ENCODE results near the gene MRPL44.

MRPL44 gene

GRCh38 chr2:224009605-224010315, 52.5 kb downstream of the MRPL44 start:
- DNase-seq (ENCODE audit: low spot score): no peak

- no peak for DNase-seq (ENCODE audit: low spot score)
Observed at GRCh38 chr2:224011837-224012236, 54.6 kb downstream of the MRPL44 start.

DNA sequence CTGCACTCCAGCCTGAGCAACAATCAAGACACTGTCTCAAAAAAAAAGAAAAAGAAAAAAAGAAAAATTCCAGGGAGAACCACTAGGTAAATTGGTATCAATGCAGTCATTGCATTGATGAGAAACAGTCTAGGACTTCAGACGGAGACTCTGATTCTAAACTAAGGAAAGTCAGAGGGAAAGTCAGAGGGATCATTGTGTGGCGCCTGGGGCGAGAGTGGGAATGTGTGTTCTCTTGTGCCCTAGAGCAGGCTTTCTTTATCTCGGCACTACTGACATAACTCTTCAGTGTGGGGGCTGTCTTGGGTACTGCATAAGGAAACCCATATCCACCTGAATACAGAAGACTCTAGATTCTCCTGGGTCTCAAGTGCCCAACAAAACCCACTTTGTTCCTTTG, 57.1 kb downstream of the MRPL44 start:
- DNase-seq (ENCODE audit: low spot score): no peak

DNA sequence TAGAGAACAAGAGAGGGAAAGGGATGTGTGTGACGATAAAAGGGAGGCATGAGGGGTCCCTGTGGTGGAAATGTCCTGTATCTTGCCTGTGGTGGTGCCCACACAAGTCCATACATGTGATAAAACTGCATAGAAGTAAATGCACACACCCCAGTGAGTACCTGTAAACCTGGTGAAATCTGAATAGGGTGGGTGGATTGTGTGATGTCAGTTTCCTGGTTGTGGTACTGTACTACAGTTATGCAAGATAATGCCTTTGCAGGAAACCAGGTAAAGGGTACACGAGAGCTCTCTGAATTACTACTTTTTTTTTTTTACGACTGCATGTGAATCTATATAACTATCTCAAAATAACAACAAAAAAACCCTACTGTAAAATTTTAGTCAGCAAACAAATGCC, 59.7 kb downstream of the MRPL44 start:
- no peak for DNase-seq (ENCODE audit: low spot score)

Data from putamen (tissue), 1 donor.